Ascending aorta (tissue), 2 donors: ENCODE results near the gene XIRP2. TPM values are rescaled to one million over a fixed set of nuclear protein-coding genes. Genes with fewer than 3 reads are reported as not detected.

Experiments
- DNase-seq, 2 donors: peaks; one replicate each; pipeline ENCODE4 v3.0.0-alpha.2; 2019; ENCODE audit warnings: low spot score in 2 of 2
- H3K27ac ChIP-seq, 2 donors: fragments of 200-600 bp; sonication (generic); one replicate each; pipeline ENCODE4 v1.5.1; 2016 to 2017; ENCODE audit warnings: mild to moderate bottlenecking in 1 of 2
- H3K27me3 ChIP-seq: fragments of 200-600 bp; sonication (generic); one replicate; pipeline ENCODE4 v1.5.1; 2017
- H3K36me3 ChIP-seq, 2 donors: fragments of 200-600 bp; sonication (generic); one replicate each; pipeline ENCODE4 v1.5.1; 2016
- H3K4me1 ChIP-seq, 2 donors: fragments of 200-600 bp; sonication (generic); one replicate each; pipeline ENCODE4 v1.5.1; 2016 to 2017; ENCODE audit warnings: mild to moderate bottlenecking in 1 of 2
- H3K4me3 ChIP-seq, 2 donors: fragments of 200-600 bp; sonication (generic); one replicate each; pipeline ENCODE4 v1.5.1; 2016 to 2017; ENCODE audit warnings: mild to moderate bottlenecking in 1 of 2
- H3K9me3 ChIP-seq, 2 donors: fragments of 200-600 bp; sonication (generic); one replicate each; pipeline ENCODE4 v1.5.1; 2016
- CTCF ChIP-seq, 3 experiments: fragments of 200-600 bp in 2 of 3; fragments of 450-650 bp in 1 of 3; sonication (generic) in 2 of 3; IDR thresholded peaks; one replicate each; pipeline ENCODE4 v1.5.1; 2016 to 2019; ENCODE audit warnings: antibody characterized with exemption in 3 of 3, mild to moderate bottlenecking in 1 of 3, moderate library complexity in 1 of 3
- intact Hi-C: fragments of 100-400 bp; cut with DNase I; formaldehyde crosslinking; loops from one replicate; pipeline ENCODE4 v1.15.1; 2023
- total RNA-seq: library from RNA; depleted of rRNA; stranded (reverse); fragments of >200 nt; gene quantifications from one replicate; pipeline ENCODE4 v1.1.0, GENCODE V29; 2016

The XIRP2 gene
- total RNA-seq, 1 donor from 2014 or later = 1.2 TPM

- no peak for DNase-seq
- Histone ChIP-seq H3K27ac (no peak overlapping the region), H3K9me3 (no peaks in the 10 kb centered on the region), H3K36me3 (no peaks in the 10 kb centered on the region), H3K4me1 (no peaks in the 10 kb centered on the region), H3K4me3 (no peak overlapping the region), H3K27me3 (no peaks in the 10 kb centered on the region)
- no peak for TF ChIP-seq CTCF (IDR thresholded peaks at IDR 0.05)
- intact Hi-C loops = no loop called here
Measured at GRCh38 chr2:167136879-167137596, 248.8 kb downstream of the XIRP2 start.

- intact Hi-C loops = loop anchor here (5.0 kb wide), 2 partner anchors 52 to 152 kb away; partner anchors contain the start of gene B3GALT1
- H3K4me1 ChIP-seq = no peaks in the 10 kb centered on the region
- no peaks in the 10 kb centered on the region for H3K9me3 ChIP-seq
- H3K27ac ChIP-seq = peak overlapping the region in 1 of 2 donors; percentile 15
- no peak for DNase-seq
- H3K27me3 ChIP-seq = no peaks in the 10 kb centered on the region
- TF ChIP-seq CTCF (IDR thresholded peaks at IDR 0.05) = no peak
- H3K4me3 ChIP-seq = no peak overlapping the region
- no peaks in the 10 kb centered on the region for H3K36me3 ChIP-seq
Measured at GRCh38 chr2:167140330-167140729, 252.1 kb downstream of the XIRP2 start.

- intact Hi-C loops = loop anchor here (5.0 kb wide), 2 partner anchors 52 to 152 kb away; partner anchors contain the start of gene B3GALT1
- no peak for TF ChIP-seq CTCF (IDR thresholded peaks at IDR 0.05)
- H3K4me3 ChIP-seq = no peak overlapping the region
- no peaks in the 10 kb centered on the region for H3K27me3 ChIP-seq
- H3K27ac ChIP-seq = no peak overlapping the region
- peak in 1 of 2 donors; percentile 70 for DNase-seq
- H3K4me1 ChIP-seq = no peaks in the 10 kb centered on the region
- H3K9me3 ChIP-seq = no peaks in the 10 kb centered on the region
- H3K36me3 ChIP-seq = no peaks in the 10 kb centered on the region
Measured at GRCh38 chr2:167140767-167141166, 252.5 kb downstream of the XIRP2 start.

- TF ChIP-seq CTCF (IDR thresholded peaks at IDR 0.05) = no peak
- H3K36me3 ChIP-seq = no peaks in the 10 kb centered on the region
- no peak for DNase-seq
- intact Hi-C loops = loop anchor here (5.0 kb wide), 2 partner anchors 50 to 150 kb away; partner anchors contain the start of gene B3GALT1
- H3K27ac ChIP-seq = peak overlapping the region in 1 of 2 donors; percentile 46
- no peak overlapping the region for H3K4me3 ChIP-seq
- H3K9me3 ChIP-seq = no peaks in the 10 kb centered on the region
- no peaks in the 10 kb centered on the region for H3K27me3 ChIP-seq
- no peaks in the 10 kb centered on the region for H3K4me1 ChIP-seq
Measured at GRCh38 chr2:167142554-167142953, 254.3 kb downstream of the XIRP2 start.

- DNase-seq = no peak
- no peaks in the 10 kb centered on the region for H3K4me1 ChIP-seq
- no peak for TF ChIP-seq CTCF (IDR thresholded peaks at IDR 0.05)
- H3K27me3 ChIP-seq = no peaks in the 10 kb centered on the region
- H3K9me3 ChIP-seq = no peaks in the 10 kb centered on the region
- intact Hi-C loops = loop anchor here (5.0 kb wide), 2 partner anchors 48 to 148 kb away; partner anchors contain the start of gene B3GALT1
- no peak overlapping the region for H3K27ac ChIP-seq
- H3K36me3 ChIP-seq = no peaks in the 10 kb centered on the region
- H3K4me3 ChIP-seq = no peak overlapping the region
Measured at GRCh38 chr2:167144179-167144898, 256.1 kb downstream of the XIRP2 start.
